H1 (cell line): Measurements from ENCODE around the gene TFF2. TPM values are rescaled to one million over a fixed set of nuclear protein-coding genes. Genes with fewer than 3 reads are reported as not detected.

ENCODE experiments used
- CHD1 ChIP-seq: IDR thresholded peaks from 2 replicates; pipeline ENCODE4 v1.6.1; 2012; ENCODE audit warnings: low read depth, low read length, improper control_type of control experiment
- KDM4A ChIP-seq: IDR thresholded peaks from one replicate; pipeline ENCODE4 v1.7.1; 2012; ENCODE audit warnings: low read depth, mild to moderate bottlenecking, moderate library complexity, low read length, inconsistent platforms; ENCODE audit not compliant: severe bottlenecking
- polyA plus RNA-seq, 7 experiments: library from polyadenylated mRNA; depleted of rRNA in 3 of 7; stranded (reverse) in 5 of 7; unstranded in 2 of 7; fragments of >200 nt in 5 of 7; fragments of 200-250 nt in 2 of 7; gene quantifications; 1 replicate in 5 of 7; 2 replicates in 1 of 7; 4 replicates in 1 of 7; pipeline versions ENCODE4 v1.2.1 to v1.2.3, GENCODE V29; 2011 to 2013; ENCODE audit warnings: missing spikeins in 2 of 7, mixed read lengths in 2 of 7
- total RNA-seq: library from RNA; stranded (reverse); fragmentation: NEBNext Ultra II Directional; extraction: Animal tissue kit (Norgen Biotek cat#: 25700); gene quantifications from 2 replicates; pipeline ENCODE4 v1.2.1, GENCODE V29; 2021

The TFF2 gene
- total and polyA plus RNA-seq, 2 of the 8 experiments (the other 6 are each of a cell fraction or from before 2014, with no cell fraction given) = not detected

GRCh38 chr21:42311160-42311559 is 39.6 kb downstream of the TFF2 start (continued):
- no peak for TF ChIP-seq CHD1
- TF ChIP-seq KDM4A = no peak
